ENCODE measurements around the gene TBL1Y.
"Not testable (repeated sequence)": the region's sequence is repeated elsewhere in the genome, so short reads cannot be mapped to it uniquely, and the experiment has no call there.

The TBL1Y gene

GRCh38 chrY:7040662-7041061 is 130.2 kb downstream of the TBL1Y start:
- TF ChIP-seq, protein P1, sequence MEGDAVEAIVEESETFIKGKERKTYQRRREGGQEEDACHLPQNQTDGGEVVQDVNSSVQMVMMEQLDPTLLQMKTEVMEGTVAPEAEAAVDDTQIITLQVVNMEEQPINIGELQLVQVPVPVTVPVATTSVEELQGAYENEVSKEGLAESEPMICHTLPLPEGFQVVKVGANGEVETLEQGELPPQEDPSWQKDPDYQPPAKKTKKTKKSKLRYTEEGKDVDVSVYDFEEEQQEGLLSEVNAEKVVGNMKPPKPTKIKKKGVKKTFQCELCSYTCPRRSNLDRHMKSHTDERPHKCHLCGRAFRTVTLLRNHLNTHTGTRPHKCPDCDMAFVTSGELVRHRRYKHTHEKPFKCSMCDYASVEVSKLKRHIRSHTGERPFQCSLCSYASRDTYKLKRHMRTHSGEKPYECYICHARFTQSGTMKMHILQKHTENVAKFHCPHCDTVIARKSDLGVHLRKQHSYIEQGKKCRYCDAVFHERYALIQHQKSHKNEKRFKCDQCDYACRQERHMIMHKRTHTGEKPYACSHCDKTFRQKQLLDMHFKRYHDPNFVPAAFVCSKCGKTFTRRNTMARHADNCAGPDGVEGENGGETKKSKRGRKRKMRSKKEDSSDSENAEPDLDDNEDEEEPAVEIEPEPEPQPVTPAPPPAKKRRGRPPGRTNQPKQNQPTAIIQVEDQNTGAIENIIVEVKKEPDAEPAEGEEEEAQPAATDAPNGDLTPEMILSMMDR (IDR thresholded peaks at IDR 0.05; ENCODE audit: control extremely low read depth, extremely low read depth, low read depth, missing control alignments), result no peak
- DNase-seq (ENCODE audit: extremely low spot score), result no peak
- ChIA-PET POLR2A (no interaction called here), CTCF (no interaction called here)

GRCh38 chrY:7041983-7042382 is 131.5 kb downstream of the TBL1Y start:
- ChIA-PET POLR2A (no interaction called here), CTCF (no interaction called here)
- no peak for DNase-seq (ENCODE audit: extremely low spot score)
- TF ChIP-seq, protein P1 (IDR thresholded peaks at IDR 0.05; ENCODE audit: control extremely low read depth, extremely low read depth, low read depth, missing control alignments), result no peak

DNA sequence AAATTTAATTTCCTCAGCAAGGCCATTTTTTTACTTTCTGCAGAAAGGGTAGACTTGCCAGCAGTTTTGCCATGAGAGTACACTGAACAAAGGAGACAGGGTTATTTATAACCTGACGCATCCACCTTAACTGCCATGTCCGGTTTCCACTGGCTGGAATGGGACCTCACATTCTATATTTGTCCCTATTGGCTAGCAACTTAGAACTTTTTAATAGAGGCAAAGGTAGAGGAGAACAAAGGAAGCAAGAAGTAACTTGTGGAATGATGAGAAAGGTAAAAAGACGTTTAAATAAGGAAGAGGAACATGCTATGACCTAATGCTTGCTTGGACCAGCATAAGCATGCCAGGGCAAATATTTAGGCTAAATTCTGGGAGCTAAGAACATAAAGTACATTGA is 142.0 kb downstream of the TBL1Y start:
- DNase-seq (ENCODE audit: extremely low spot score); POLR2A ChIA-PET; CTCF ChIA-PET: not testable (repeated sequence)

GRCh38 chrY:7056886-7057285 is 146.4 kb downstream of the TBL1Y start:
- TF ChIP-seq, protein P1 (IDR thresholded peaks at IDR 0.05; ENCODE audit: control extremely low read depth, extremely low read depth, low read depth, missing control alignments), result no peak
- no peak for DNase-seq (ENCODE audit: extremely low spot score)
- ChIA-PET CTCF (no interaction called here), POLR2A (no interaction called here)

- TF ChIP-seq, protein P1 (IDR thresholded peaks at IDR 0.05; ENCODE audit: control extremely low read depth, extremely low read depth, low read depth, missing control alignments), result no peak
- no peak for DNase-seq (ENCODE audit: extremely low spot score)
- CTCF ChIA-PET, result interaction anchor here (1.2 kb wide), 1 partner anchor 9 kb away, joined by 3 read pairs; no protein-coding TSS in a partner anchor
- POLR2A ChIA-PET, result no interaction called here
These were observed 168.2 kb downstream of the TBL1Y start for GRCh38 chrY:7078725-7079124.

GRCh38 chrY:7080548-7080947 is 170.1 kb downstream of the TBL1Y start:
- CTCF ChIA-PET; DNase-seq (ENCODE audit: extremely low spot score); POLR2A ChIA-PET: not testable (repeated sequence)

DNA sequence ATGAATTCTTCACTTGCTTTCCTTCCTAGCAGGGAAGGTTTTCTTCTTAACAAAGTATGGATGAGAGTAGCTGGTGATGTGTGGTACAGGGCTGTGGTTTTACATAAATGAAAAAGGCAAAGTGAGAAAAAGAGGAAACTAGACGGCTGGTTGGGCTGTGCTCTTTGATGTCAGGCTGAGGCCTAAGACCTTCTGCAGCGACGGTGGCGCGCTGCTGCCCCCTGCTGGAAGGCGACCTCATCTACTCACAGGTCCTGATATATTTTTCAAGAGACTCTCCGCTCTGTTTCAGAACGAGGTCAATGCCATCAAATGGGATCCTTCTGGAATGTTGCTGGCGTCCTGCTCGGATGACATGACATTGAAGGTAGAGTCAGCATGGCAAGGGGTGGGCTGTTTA is 175.1 kb downstream of the TBL1Y start:
- POLR2A ChIA-PET, result no interaction called here
- CTCF ChIA-PET, result interaction anchor here (0.7 to 2.2 kb wide), 9 partner anchors 9 to 156 kb away, joined by 3 to 9 read pairs (median 4); no protein-coding TSS in a partner anchor
- peak; percentile 26 for DNase-seq (ENCODE audit: extremely low spot score)
- TF ChIP-seq, protein P1 (IDR thresholded peaks at IDR 0.05; ENCODE audit: control extremely low read depth, extremely low read depth, low read depth, missing control alignments), result peak; percentile 67

- CTCF ChIA-PET, result no interaction called here
- TF ChIP-seq, protein P1 (IDR thresholded peaks at IDR 0.05; ENCODE audit: control extremely low read depth, extremely low read depth, low read depth, missing control alignments), result no peak
- no peak for DNase-seq (ENCODE audit: extremely low spot score)
- POLR2A ChIA-PET, result no interaction called here
These were observed 182.3 kb downstream of the TBL1Y start for GRCh38 chrY:7092836-7093235.
